ENCODE results near the gene TAAR2. TPM values are rescaled to one million over a fixed set of nuclear protein-coding genes. Genes with fewer than 3 reads are reported as not detected.

Gene TAAR2
- total RNA-seq, 1 experiment from 2014 or later, result not detected

Other genes with a start within 250 kb of the TAAR2 start
- gene MOXD1, start 222.8 kb downstream of the TAAR2 start, total RNA-seq (2014; rRNA removed; shearing (Covaris generic)), result 4.0 and 6.1 TPM in 2 replicates
- 19.7 and 23.4 TPM in 2 replicates for gene STX7, start 111.2 kb downstream of the TAAR2 start, total RNA-seq (2014; rRNA removed; shearing (Covaris generic))
- not detected in 2 replicates for gene TAAR9, start 86.0 kb downstream of the TAAR2 start, total RNA-seq (2014; rRNA removed; shearing (Covaris generic))
- gene TAAR8, start 71.6 kb downstream of the TAAR2 start, total RNA-seq (2014; rRNA removed; shearing (Covaris generic)), result not detected in 2 replicates
- not detected in 2 replicates for gene TAAR6, start 54.0 kb downstream of the TAAR2 start, total RNA-seq (2014; rRNA removed; shearing (Covaris generic))
- not detected in 2 replicates for gene TAAR5, start 34.5 kb downstream of the TAAR2 start, total RNA-seq (2014; rRNA removed; shearing (Covaris generic))
- gene TAAR1, start 34.9 kb upstream of the TAAR2 start, total RNA-seq (2014; rRNA removed; shearing (Covaris generic)), result not detected in 2 replicates
- gene VNN1, start 89.8 kb upstream of the TAAR2 start, total RNA-seq (2014; rRNA removed; shearing (Covaris generic)), result 0.05 and 0.27 TPM in 2 replicates
- 0.08 and 0.10 TPM in 2 replicates for gene VNN2, start 133.6 kb upstream of the TAAR2 start, total RNA-seq (2014; rRNA removed; shearing (Covaris generic))
- 4.5 and 5.5 TPM in 2 replicates for gene SLC18B1, start 174.4 kb upstream of the TAAR2 start, total RNA-seq (2014; rRNA removed; shearing (Covaris generic))
- 2,136 and 3,212 TPM in 2 replicates for gene RPS12, start 190.3 kb upstream of the TAAR2 start, total RNA-seq (2014; rRNA removed; shearing (Covaris generic))